ENCODE measurements around the gene OMP. TPM values are rescaled to one million over a fixed set of nuclear protein-coding genes. Genes with fewer than 3 reads are reported as not detected.
"Not testable (repeated sequence)": the region's sequence is repeated elsewhere in the genome, so short reads cannot be mapped to it uniquely, and the experiment has no call there.

Gene OMP
- total RNA-seq, 1 donor from 2014 or later = 0.94 TPM

GRCh38 chr11:77093987-77094840 lies 8.4 kb upstream of the OMP start:
- H3K4me1 Mint-ChIP-seq (ENCODE audit: unreplicated experiment) = peaks cover 5% of the 10 kb centered on the region
- H3K27ac Mint-ChIP-seq = no peak overlapping the region
- H3K27me3 Mint-ChIP-seq = no peaks in the 10 kb centered on the region
- no peak for DNase-seq (ENCODE audit: extremely low spot score, unreplicated experiment)
- no peaks in the 10 kb centered on the region for H3K9me3 Mint-ChIP-seq
- TF ChIP-seq, protein P1, sequence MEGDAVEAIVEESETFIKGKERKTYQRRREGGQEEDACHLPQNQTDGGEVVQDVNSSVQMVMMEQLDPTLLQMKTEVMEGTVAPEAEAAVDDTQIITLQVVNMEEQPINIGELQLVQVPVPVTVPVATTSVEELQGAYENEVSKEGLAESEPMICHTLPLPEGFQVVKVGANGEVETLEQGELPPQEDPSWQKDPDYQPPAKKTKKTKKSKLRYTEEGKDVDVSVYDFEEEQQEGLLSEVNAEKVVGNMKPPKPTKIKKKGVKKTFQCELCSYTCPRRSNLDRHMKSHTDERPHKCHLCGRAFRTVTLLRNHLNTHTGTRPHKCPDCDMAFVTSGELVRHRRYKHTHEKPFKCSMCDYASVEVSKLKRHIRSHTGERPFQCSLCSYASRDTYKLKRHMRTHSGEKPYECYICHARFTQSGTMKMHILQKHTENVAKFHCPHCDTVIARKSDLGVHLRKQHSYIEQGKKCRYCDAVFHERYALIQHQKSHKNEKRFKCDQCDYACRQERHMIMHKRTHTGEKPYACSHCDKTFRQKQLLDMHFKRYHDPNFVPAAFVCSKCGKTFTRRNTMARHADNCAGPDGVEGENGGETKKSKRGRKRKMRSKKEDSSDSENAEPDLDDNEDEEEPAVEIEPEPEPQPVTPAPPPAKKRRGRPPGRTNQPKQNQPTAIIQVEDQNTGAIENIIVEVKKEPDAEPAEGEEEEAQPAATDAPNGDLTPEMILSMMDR (conservative IDR thresholded peaks at IDR 0.05) = no peak
- no peaks in the 10 kb centered on the region for H3K36me3 Mint-ChIP-seq
- H3K4me3 Mint-ChIP-seq = no peak overlapping the region

DNA sequence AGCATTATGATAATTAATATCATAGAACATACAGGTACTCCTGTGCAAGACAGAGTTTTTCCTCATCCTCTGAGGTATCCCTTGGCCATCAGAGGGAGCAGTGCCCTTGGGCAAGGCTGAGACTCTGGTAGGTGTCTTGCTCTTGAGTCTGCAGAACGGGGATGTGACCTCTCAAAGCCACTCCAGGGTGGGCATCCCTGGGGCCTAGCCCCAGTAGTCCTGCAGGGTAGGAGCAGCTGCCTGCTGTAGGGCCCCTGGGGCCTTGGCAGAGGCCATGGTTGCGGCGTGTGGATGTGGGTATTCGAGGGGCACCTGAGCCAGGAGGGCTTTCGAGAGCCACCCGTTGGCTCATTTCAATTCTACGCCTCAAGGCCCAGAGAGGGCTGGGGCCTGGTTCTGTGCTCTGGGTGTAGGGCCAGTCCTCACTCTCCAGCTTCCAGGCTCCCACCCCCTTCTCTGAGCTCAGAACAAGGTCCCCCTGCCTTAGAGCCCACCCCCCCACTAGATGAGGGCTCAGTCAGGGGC lies 7.7 kb upstream of the OMP start:
- TF ChIP-seq, protein P1 (conservative IDR thresholded peaks at IDR 0.05) = no peak
- Mint-ChIP-seq H3K27me3 (no peaks in the 10 kb centered on the region), H3K36me3 (no peaks in the 10 kb centered on the region), H3K27ac (no peak overlapping the region), H3K4me3 (no peak overlapping the region), H3K4me1 (ENCODE audit: unreplicated experiment) (peaks cover 5% of the 10 kb centered on the region), H3K9me3 (no peaks in the 10 kb centered on the region)
- no peak for DNase-seq (ENCODE audit: extremely low spot score, unreplicated experiment)

GRCh38 chr11:77095551-77096490 lies 6.8 kb upstream of the OMP start:
- Mint-ChIP-seq H3K9me3 (no peaks in the 10 kb centered on the region), H3K4me3 (no peak overlapping the region), H3K27ac (no peak overlapping the region), H3K4me1 (ENCODE audit: unreplicated experiment) (peaks cover 5% of the 10 kb centered on the region), H3K36me3 (no peaks in the 10 kb centered on the region), H3K27me3 (no peaks in the 10 kb centered on the region)
- TF ChIP-seq, protein P1 (conservative IDR thresholded peaks at IDR 0.05) = no peak
- no peak for DNase-seq (ENCODE audit: extremely low spot score, unreplicated experiment)

GRCh38 chr11:77096591-77097019 lies 6.0 kb upstream of the OMP start:
- Mint-ChIP-seq H3K36me3 (no peaks in the 10 kb centered on the region), H3K27ac (no peak overlapping the region), H3K9me3 (no peaks in the 10 kb centered on the region), H3K27me3 (no peaks in the 10 kb centered on the region), H3K4me3 (no peak overlapping the region), H3K4me1 (ENCODE audit: unreplicated experiment) (no peaks in the 10 kb centered on the region)
- no peak for DNase-seq (ENCODE audit: extremely low spot score, unreplicated experiment)
- TF ChIP-seq, protein P1 (conservative IDR thresholded peaks at IDR 0.05) = no peak

GRCh38 chr11:77097180-77097579 lies 5.5 kb upstream of the OMP start:
- not testable (repeated sequence) for H3K4me3 Mint-ChIP-seq

More at GRCh38 chr11:77097180-77097579, 5.5 kb upstream of the OMP start:
- not testable (repeated sequence) for H3K4me1 Mint-ChIP-seq (ENCODE audit: unreplicated experiment); H3K27me3 Mint-ChIP-seq; H3K36me3 Mint-ChIP-seq; H3K9me3 Mint-ChIP-seq; DNase-seq (ENCODE audit: extremely low spot score, unreplicated experiment); H3K27ac Mint-ChIP-seq
